Endothelial cell of umbilical vein (primary cell): ENCODE data around the gene ATXN2. TPM values are rescaled to one million over a fixed set of nuclear protein-coding genes. Genes with fewer than 3 reads are reported as not detected.

Experiments
- BruUV-seq: library from RNA; stranded (reverse); fragments of 400-500 nt; replicated peaks from 2 replicates; lab custom pipeline; 2021; lab: Mats Ljungman, UMichigan
- CTCF ChIA-PET: fragments of 300-600, 350-600 bp; sonication (Branson Sonifier 250); formaldehyde crosslinking; loops from one replicate; lab custom pipeline; 2021; ENCODE audit warnings: antibody characterized with exemption, inconsistent platforms; lab: Charles Lee
- POLR2A ChIA-PET: fragments of 300-600, 350-600 bp; sonication (Branson Sonifier 250); formaldehyde crosslinking; loops from one replicate; lab custom pipeline; 2021; ENCODE audit warnings: antibody characterized with exemption, inconsistent platforms; lab: Charles Lee
- DNase-seq: peaks from one replicate; pipeline ENCODE4 v3.0.0-alpha.2; 2011; ENCODE audit warnings: low read depth, low spot score
- FAIRE-seq: peaks from 2 replicates; lab custom pipeline; 2011; peaks lifted over from hg19 to GRCh38; lab: Jason Lieb, UNC
- H2AFZ ChIP-seq: 2 replicates; pipeline ENCODE4 v1.6.0; 2012; ENCODE audit warnings: low read depth, low read length, control low read depth, inconsistent platforms
- H3K27ac ChIP-seq: 2 replicates; pipeline ENCODE4 v1.5.1; 2011; ENCODE audit warnings: low read depth, mild to moderate bottlenecking, control low read depth, low read length, moderate library complexity; ENCODE audit not compliant: insufficient read depth
- H3K27me3 ChIP-seq, 2 experiments: 2 replicates each; pipeline versions ENCODE4 v1.6.0 to v1.6.1; 2011; ENCODE audit warnings: low read length in 2 of 2, mixed read lengths in 1 of 2; ENCODE audit not compliant: control insufficient read depth in 2 of 2, insufficient read depth in 2 of 2
- H3K36me3 ChIP-seq, 2 experiments: 2 replicates in 1 of 2; 3 replicates in 1 of 2; pipeline ENCODE4 v1.5.1; 2011; ENCODE audit warnings: low read length in 2 of 2, mild to moderate bottlenecking in 1 of 2, moderate library complexity in 1 of 2; ENCODE audit not compliant: control insufficient read depth in 2 of 2, insufficient read depth in 2 of 2; ENCODE audit errors: extremely low read depth in 1 of 2
- H3K4me1 ChIP-seq: 3 replicates; pipeline ENCODE4 v1.5.1; 2011; ENCODE audit warnings: mild to moderate bottlenecking, low read length; ENCODE audit not compliant: control insufficient read depth, insufficient read depth; ENCODE audit errors: extremely low read depth
- H3K4me2 ChIP-seq: 2 replicates; pipeline ENCODE4 v1.6.1; 2011; ENCODE audit warnings: low read length, control low read depth, mixed read lengths; ENCODE audit not compliant: insufficient read depth
- H3K4me3 ChIP-seq, 3 experiments: fragments of 200-600 bp in 1 of 3; sonication (generic), shearing (Covaris generic) in 1 of 3; replicated peaks in 1 of 3; 2 replicates each; pipeline ENCODE4 v1.5.1; 2011 to 2016; ENCODE audit warnings: control low read depth in 3 of 3, low read length in 3 of 3, mild to moderate bottlenecking in 2 of 3, inconsistent platforms in 1 of 3, low read depth in 1 of 3, moderate library complexity in 1 of 3; ENCODE audit not compliant: insufficient read depth in 1 of 3
- H3K79me2 ChIP-seq: 2 replicates; pipeline ENCODE4 v1.6.0; 2012; ENCODE audit warnings: low read length, inconsistent platforms; ENCODE audit not compliant: control insufficient read depth, insufficient read depth
- H3K9ac ChIP-seq: replicated peaks from 2 replicates; pipeline ENCODE3; 2011; ENCODE audit warnings: low read length, control low read depth; ENCODE audit not compliant: insufficient read depth; ENCODE audit errors: extremely low read depth
- H3K9me1 ChIP-seq: replicated peaks from 3 replicates; pipeline ENCODE4 v1.6.0; 2011; ENCODE audit warnings: mild to moderate bottlenecking, low read length; ENCODE audit not compliant: control insufficient read depth, insufficient read depth; ENCODE audit errors: extremely low read depth
- H3K9me3 ChIP-seq: replicated peaks from 2 replicates; pipeline ENCODE4 v1.5.1; 2012; ENCODE audit warnings: low read length, inconsistent platforms; ENCODE audit not compliant: control insufficient read depth, insufficient read depth
- H4K20me1 ChIP-seq: replicated peaks from 2 replicates; pipeline ENCODE3; 2011; ENCODE audit warnings: mild to moderate bottlenecking, low read length; ENCODE audit not compliant: control insufficient read depth, insufficient read depth; ENCODE audit errors: extremely low read depth
- CTCF ChIP-seq, 2 donors: IDR thresholded peaks; 1 replicate in 1 of 2; 2 replicates in 1 of 2; pipeline ENCODE4 v1.5.1; 2011; ENCODE audit warnings: low read length in 2 of 2, mild to moderate bottlenecking in 2 of 2, moderate library complexity in 2 of 2, control low read depth in 1 of 2, inconsistent platforms in 1 of 2, low read depth in 1 of 2; ENCODE audit not compliant: insufficient read depth in 1 of 2; ENCODE audit errors: extremely low read depth in 1 of 2
- EZH2 ChIP-seq: IDR thresholded peaks from 2 replicates; pipeline ENCODE4 v1.6.1; 2012; ENCODE audit warnings: borderline replicate concordance, low read depth, mild to moderate bottlenecking, moderate library complexity, low read length, inconsistent platforms; ENCODE audit not compliant: severe bottlenecking
- FOS ChIP-seq: IDR thresholded peaks from 2 replicates; pipeline ENCODE4 v1.6.1; 2011; ENCODE audit warnings: mild to moderate bottlenecking, low read length, moderate library complexity, borderline replicate concordance; ENCODE audit not compliant: insufficient read depth
- GATA2 ChIP-seq: IDR thresholded peaks from 2 replicates; pipeline ENCODE4 v1.7.0; 2011; ENCODE audit warnings: low read depth, mild to moderate bottlenecking, moderate library complexity, mixed read lengths, low read length; ENCODE audit not compliant: insufficient read length, insufficient read depth
- JUN ChIP-seq: IDR thresholded peaks from 2 replicates; pipeline ENCODE4 v1.6.1; 2011; ENCODE audit warnings: borderline replicate concordance, low read depth; ENCODE audit not compliant: insufficient read length, insufficient read depth
- MAX ChIP-seq: IDR thresholded peaks from 2 replicates; pipeline ENCODE4 v1.6.1; 2011; ENCODE audit not compliant: insufficient read depth, insufficient read length
- MYC ChIP-seq: IDR thresholded peaks from one replicate; pipeline ENCODE4 v1.6.1; 2011; ENCODE audit warnings: mild to moderate bottlenecking, low read depth, low read length
- POLR2A ChIP-seq: IDR thresholded peaks from 2 replicates; pipeline ENCODE4 v1.6.1; 2012; ENCODE audit warnings: low read depth, mild to moderate bottlenecking, control low read depth, low read length
- POLR2AphosphoS5 ChIP-seq: IDR thresholded peaks from 2 replicates; pipeline ENCODE4 v1.6.1; 2012; ENCODE audit warnings: low read depth, mild to moderate bottlenecking, control low read depth, low read length, moderate library complexity; ENCODE audit not compliant: insufficient read depth
- dilution Hi-C: fragments of 300-500 bp; cut with MboI; formaldehyde crosslinking; loops from one replicate; pipeline ENCODE4 v1.15.0; 2019; ENCODE audit warnings: low sequenced_read_pairs; ENCODE audit not compliant: extremely low pct_ligation_motif_present
- intact Hi-C: fragments of 100-400 bp; cut with micrococcal nuclease; formaldehyde crosslinking; loops from one replicate; pipeline ENCODE4 v1.10.0; 2022
- polyA plus RNA-seq, 4 experiments: library from polyadenylated mRNA; depleted of rRNA in 3 of 4; stranded (reverse) in 3 of 4; unstranded in 1 of 4; fragments of >200 nt; gene quantifications; 2 replicates each; pipeline versions ENCODE4 v1.2.1 to v1.2.3, GENCODE V29; 2011 to 2012; ENCODE audit warnings: missing spikeins in 1 of 4
- total RNA-seq: library from RNA; stranded (reverse); gene quantifications from 2 replicates; pipeline ENCODE4 v1.2.3, GENCODE V29; 2021

ATXN2 gene
- total and polyA plus RNA-seq, 2 donors (not counting 3 experiments of a cell fraction or from before 2014, with no cell fraction given) = 58.9 to 86.7 TPM

GRCh38 chr12:111418594-111418880 lies 180.6 kb downstream of the ATXN2 start:
- Histone ChIP-seq H3K4me1 (peaks cover 16% of the 10 kb centered on the region), H3K9ac (no peak overlapping the region), H3K4me3 (no peak overlapping the region), H2AFZ (no peak overlapping the region), H4K20me1 (peaks cover 2% of the 10 kb centered on the region), H3K27ac (no peak overlapping the region), H3K27me3 (no peaks in the 10 kb centered on the region), H3K9me1 (no peaks in the 10 kb centered on the region), H3K9me3 (no peaks in the 10 kb centered on the region), H3K4me2 (no peak overlapping the region), H3K79me2 (peaks cover 97% of the 10 kb centered on the region), H3K36me3 (peaks cover 15 to 32% of the 10 kb centered on the region in 2 experiments)
- dilution Hi-C loops (no loop called here), intact Hi-C loops (no loop called here)
- no peak for TF ChIP-seq JUN
- no peak for TF ChIP-seq FOS
- TF ChIP-seq GATA2 = no peak
- no peak for TF ChIP-seq POLR2AphosphoS5
- no peak for TF ChIP-seq EZH2
- no peak for TF ChIP-seq MAX
- FAIRE-seq (no peak), DNase-seq (no peak)
- ChIA-PET CTCF (no interaction called here), POLR2A (no interaction called here)
- BruUV-seq = no TSS peak

GRCh38 chr12:111417784-111418593 lies 181.1 kb downstream of the ATXN2 start:
- TF ChIP-seq FOS = no peak
- no peak for TF ChIP-seq POLR2A
- no peak for TF ChIP-seq GATA2
- no peak for TF ChIP-seq MYC
- TF ChIP-seq CTCF (IDR thresholded peaks at IDR 0.05; ENCODE audit: extremely low read depth in 1 of 2, insufficient read depth in 1 of 2, low read depth in 1 of 2, low read length in 2 of 2) = no peak
- TF ChIP-seq JUN = no peak
- no peak for TF ChIP-seq POLR2AphosphoS5
- no peak for TF ChIP-seq MAX
- no peak for TF ChIP-seq EZH2
- no peaks in the 10 kb centered on the region for H3K9me3 ChIP-seq
- dilution Hi-C loops = no loop called here
- peaks cover 3% of the 10 kb centered on the region for H4K20me1 ChIP-seq
- BruUV-seq = no TSS peak
- H3K27me3 ChIP-seq = no peaks in the 10 kb centered on the region
- H3K79me2 ChIP-seq = peaks cover 97% of the 10 kb centered on the region
- peaks cover 21% of the 10 kb centered on the region for H3K4me1 ChIP-seq
- no peak overlapping the region for H3K9ac ChIP-seq
- ChIA-PET POLR2A (no interaction called here), CTCF (no interaction called here)
- no peak overlapping the region for H3K4me2 ChIP-seq
- intact Hi-C loops = no loop called here
- DNase-seq (no peak), FAIRE-seq (no peak)
- H3K9me1 ChIP-seq = no peaks in the 10 kb centered on the region
- no peak overlapping the region for H3K27ac ChIP-seq
- H3K4me3 ChIP-seq = no peak overlapping the region
- H2AFZ ChIP-seq = no peak overlapping the region
- peaks cover 15 to 32% of the 10 kb centered on the region in 2 experiments for H3K36me3 ChIP-seq
